IPS DF 6.9 (cell line): Measurements from ENCODE around the gene PRMT5.
"Not testable (repeated sequence)": the region's sequence is repeated elsewhere in the genome, so short reads cannot be mapped to it uniquely, and the experiment has no call there.

Experiments used
- DNase-seq: peaks from one replicate; pipeline ENCODE4 v3.0.0-alpha.2; 2013; ENCODE audit warnings: low read depth, low spot score
- H3K27ac ChIP-seq: one replicate; pipeline ENCODE4 v1.5.1; 2013; ENCODE audit warnings: low read length, control low read depth
- H3K27me3 ChIP-seq: 2 replicates; pipeline ENCODE4 v1.6.1; 2013; ENCODE audit warnings: mild to moderate bottlenecking, low read length; ENCODE audit not compliant: control insufficient read depth, insufficient read depth
- H3K36me3 ChIP-seq: 2 replicates; pipeline ENCODE4 v1.6.1; 2013; ENCODE audit warnings: low read length; ENCODE audit not compliant: control insufficient read depth, insufficient read depth
- H3K4me1 ChIP-seq: 2 replicates; pipeline ENCODE4 v1.6.1; 2013; ENCODE audit warnings: low read length; ENCODE audit not compliant: control insufficient read depth, insufficient read depth
- H3K4me3 ChIP-seq: 2 replicates; pipeline ENCODE4 v1.5.1; 2013; ENCODE audit warnings: mild to moderate bottlenecking, low read length
- H3K9me3 ChIP-seq: 2 replicates; pipeline ENCODE4 v1.6.1; 2013; ENCODE audit warnings: low read length, inconsistent platforms; ENCODE audit not compliant: control insufficient read depth, insufficient read depth
- WGBS: extraction: QIAGEN DNeasy Blood & Tissue Kit; methylation state at CpG from one replicate; pipeline ENCODE4 v1.1.7; 2013; ENCODE audit warnings: mixed read lengths, missing lambda C conversion rate; ENCODE audit not compliant: insufficient read length, insufficient coverage; 5-methylcytosine and 5-hydroxymethylcytosine counted together

PRMT5 gene

GRCh38 chr14:22914836-22915235 is 14.3 kb downstream of the PRMT5 start:
- H3K4me3 ChIP-seq, H3K27ac ChIP-seq, H3K27me3 ChIP-seq, DNase-seq, H3K36me3 ChIP-seq, H3K4me1 ChIP-seq, H3K9me3 ChIP-seq: not testable (repeated sequence)
- no CpG with 5 or more reads among the region's 4 CpGs for WGBS

- H3K36me3 ChIP-seq, result peaks cover 12% of the 10 kb centered on the region; the same call in 1 of the 2 replicates
- WGBS, result no CpG with 5 or more reads among the region's 5 CpGs
- no peak overlapping the region for H3K4me3 ChIP-seq
- H3K27me3 ChIP-seq, result no peaks in the 10 kb centered on the region
- H3K4me1 ChIP-seq, result no peaks in the 10 kb centered on the region
- H3K27ac ChIP-seq, result no peak overlapping the region
- H3K9me3 ChIP-seq, result no peaks in the 10 kb centered on the region
- no peak for DNase-seq
These were observed 18.3 kb downstream of the PRMT5 start for GRCh38 chr14:22910916-22911315.

- Histone ChIP-seq H3K27me3 (no peaks in the 10 kb centered on the region), H3K9me3 (no peaks in the 10 kb centered on the region), H3K27ac (no peak overlapping the region), H3K36me3 (peaks cover 28% of the 10 kb centered on the region; the same call in 1 of the 2 replicates), H3K4me1 (no peaks in the 10 kb centered on the region), H3K4me3 (no peak overlapping the region)
- WGBS, result no CpG with 5 or more reads among the region's 8 CpGs
- no peak for DNase-seq
These were observed 20.6 kb downstream of the PRMT5 start for GRCh38 chr14:22908601-22909000.

GRCh38 chr14:22907429-22907828 is 21.7 kb downstream of the PRMT5 start:
- Histone ChIP-seq H3K36me3 (peaks cover 29% of the 10 kb centered on the region; the same call in 1 of the 2 replicates), H3K9me3 (no peaks in the 10 kb centered on the region), H3K27ac (no peak overlapping the region), H3K4me3 (no peak overlapping the region), H3K4me1 (no peaks in the 10 kb centered on the region), H3K27me3 (no peaks in the 10 kb centered on the region)
- no peak for DNase-seq
- no CpG with 5 or more reads among the region's 3 CpGs for WGBS

- Histone ChIP-seq H3K27me3 (no peaks in the 10 kb centered on the region), H3K4me3 (no peak overlapping the region), H3K4me1 (no peaks in the 10 kb centered on the region), H3K36me3 (peaks cover 40% of the 10 kb centered on the region), H3K9me3 (no peaks in the 10 kb centered on the region), H3K27ac (no peak overlapping the region)
- no peak for DNase-seq
- no CpG with 5 or more reads among the region's 20 CpGs for WGBS
These were observed 23.1 kb downstream of the PRMT5 start for GRCh38 chr14:22906073-22906472.

- Histone ChIP-seq H3K4me3 (no peak overlapping the region), H3K36me3 (peaks cover 42% of the 10 kb centered on the region), H3K27ac (no peak overlapping the region), H3K4me1 (no peaks in the 10 kb centered on the region), H3K9me3 (no peaks in the 10 kb centered on the region), H3K27me3 (no peaks in the 10 kb centered on the region)
- DNase-seq, result no peak
- no CpG with 5 or more reads among the region's 4 CpGs for WGBS
These were observed 23.5 kb downstream of the PRMT5 start for GRCh38 chr14:22905627-22906026.

- DNase-seq, result no peak
- H3K36me3 ChIP-seq, result peaks cover 39% of the 10 kb centered on the region
- no CpG with 5 or more reads among the region's 2 CpGs for WGBS
These were observed 25.5 kb downstream of the PRMT5 start for GRCh38 chr14:22903742-22904087.

GRCh38 chr14:22901799-22902198 is 27.4 kb downstream of the PRMT5 start:
- peaks cover 39% of the 10 kb centered on the region for H3K36me3 ChIP-seq
- no CpG with 5 or more reads among the region's 7 CpGs for WGBS
- H3K9me3 ChIP-seq, result no peaks in the 10 kb centered on the region
- no peak for DNase-seq
- H3K27ac ChIP-seq, result no peak overlapping the region
- H3K27me3 ChIP-seq, result peaks cover 7% of the 10 kb centered on the region
- H3K4me1 ChIP-seq, result no peaks in the 10 kb centered on the region
- H3K4me3 ChIP-seq, result no peak overlapping the region

More at GRCh38 chr14:22903742-22904087, 25.5 kb downstream of the PRMT5 start:
- Histone ChIP-seq H3K4me3 (no peak overlapping the region), H3K4me1 (no peaks in the 10 kb centered on the region), H3K27ac (no peak overlapping the region), H3K27me3 (no peaks in the 10 kb centered on the region), H3K9me3 (no peaks in the 10 kb centered on the region)

GRCh38 chr14:22900081-22900799 is 28.9 kb downstream of the PRMT5 start:
- DNase-seq, result no peak
- Histone ChIP-seq H3K9me3 (no peaks in the 10 kb centered on the region), H3K27ac (no peak overlapping the region), H3K36me3 (peaks cover 28% of the 10 kb centered on the region), H3K27me3 (peaks cover 10% of the 10 kb centered on the region), H3K4me3 (no peak overlapping the region), H3K4me1 (no peaks in the 10 kb centered on the region)
- WGBS, result no CpG with 5 or more reads among the region's 3 CpGs

GRCh38 chr14:22898302-22899090 is 30.7 kb downstream of the PRMT5 start:
- Histone ChIP-seq H3K4me1 (no peaks in the 10 kb centered on the region), H3K27ac (no peak overlapping the region), H3K4me3 (no peak overlapping the region), H3K27me3 (peaks cover 10% of the 10 kb centered on the region), H3K9me3 (no peaks in the 10 kb centered on the region), H3K36me3 (peaks cover 15% of the 10 kb centered on the region)
- no CpG with 5 or more reads among the region's 8 CpGs for WGBS
- DNase-seq, result no peak
